Activated CD4-positive, alpha-beta T cell treated with anti-CD3 and anti-CD28 coated beads, Interleukin-2, amount 50 U/mL, for 1 hour (primary cell): Measurements from ENCODE around the gene DUOX1.

Source experiments
- DNase-seq: peaks from one replicate; pipeline ENCODE4 v3.0.0-alpha.2; 2020

Gene DUOX1

DNA sequence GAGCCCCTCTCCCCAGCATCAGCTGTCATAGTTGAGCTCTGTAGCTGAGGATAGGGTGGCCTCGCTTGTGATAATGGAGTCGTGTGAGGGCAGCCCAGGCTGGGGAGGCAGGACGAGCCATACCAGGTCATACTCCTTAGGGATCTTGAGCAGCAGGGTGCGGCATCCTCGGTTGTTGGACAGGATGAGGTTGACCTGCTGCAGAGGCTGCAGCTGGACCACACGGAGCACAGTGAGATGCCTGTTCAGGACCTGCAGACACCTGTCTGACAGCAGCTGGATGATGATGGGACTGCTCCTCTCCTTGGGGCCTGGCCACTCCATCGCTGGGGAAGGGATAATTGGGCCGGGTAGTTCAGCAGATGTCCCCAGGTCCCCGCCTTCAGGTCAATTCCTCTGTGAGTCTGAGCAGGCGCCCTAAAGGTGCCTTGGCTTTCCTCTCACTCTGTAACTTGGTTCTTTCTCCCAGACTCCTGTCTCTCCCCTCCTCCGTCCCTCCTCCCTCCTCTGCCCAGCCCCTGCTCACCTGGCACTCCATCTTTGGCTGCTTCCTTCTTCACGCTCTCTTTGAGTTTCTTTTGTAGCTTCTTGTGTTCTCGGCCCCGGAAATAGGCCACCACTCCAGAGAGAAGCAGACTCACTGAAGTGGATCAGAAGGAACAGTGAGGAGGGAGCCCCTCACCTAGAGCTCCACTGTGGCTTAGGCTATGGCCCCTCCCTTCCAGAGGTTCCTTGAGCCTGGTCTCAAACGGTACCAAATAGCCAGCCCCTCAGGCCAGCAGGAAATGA is 23.6 kb upstream of the DUOX1 start:
- DNase-seq: no peak

DNA sequence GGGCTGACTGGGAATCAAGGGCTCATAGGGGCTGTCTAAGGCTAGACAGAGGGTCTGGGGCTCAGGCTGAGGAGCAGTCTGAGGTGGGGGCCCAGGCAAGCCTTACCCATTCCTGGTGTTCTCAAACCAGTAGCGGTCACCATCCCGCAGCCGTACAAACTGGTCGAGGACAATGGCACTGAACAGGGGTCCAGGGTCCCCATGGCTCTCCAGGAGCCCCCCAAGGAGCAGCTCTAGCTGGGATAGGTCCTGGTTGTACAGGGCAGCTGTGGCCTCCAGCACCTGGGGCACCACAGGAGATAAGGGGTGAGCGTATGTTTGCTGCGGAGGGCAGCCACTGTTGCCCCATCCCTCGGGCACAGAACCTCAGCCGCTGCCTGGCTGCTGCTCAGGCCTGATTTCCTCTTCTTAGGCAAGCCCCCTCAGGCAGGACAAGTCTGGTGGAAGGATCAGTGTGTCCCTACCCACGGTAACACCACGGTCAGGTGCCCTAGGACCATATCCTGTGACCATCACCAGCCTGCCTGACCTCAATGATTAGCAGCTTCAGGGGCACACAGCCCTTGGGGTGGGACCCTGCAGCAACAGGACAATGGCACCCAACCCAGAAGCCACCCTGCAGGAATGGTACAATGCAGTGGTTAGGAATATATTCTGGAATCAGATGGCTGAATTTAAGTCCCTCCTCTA is 21.7 kb upstream of the DUOX1 start:
- no peak for DNase-seq

GRCh38 chr15:45110256-45110820 is 19.5 kb upstream of the DUOX1 start:
- no peak for DNase-seq

DNA sequence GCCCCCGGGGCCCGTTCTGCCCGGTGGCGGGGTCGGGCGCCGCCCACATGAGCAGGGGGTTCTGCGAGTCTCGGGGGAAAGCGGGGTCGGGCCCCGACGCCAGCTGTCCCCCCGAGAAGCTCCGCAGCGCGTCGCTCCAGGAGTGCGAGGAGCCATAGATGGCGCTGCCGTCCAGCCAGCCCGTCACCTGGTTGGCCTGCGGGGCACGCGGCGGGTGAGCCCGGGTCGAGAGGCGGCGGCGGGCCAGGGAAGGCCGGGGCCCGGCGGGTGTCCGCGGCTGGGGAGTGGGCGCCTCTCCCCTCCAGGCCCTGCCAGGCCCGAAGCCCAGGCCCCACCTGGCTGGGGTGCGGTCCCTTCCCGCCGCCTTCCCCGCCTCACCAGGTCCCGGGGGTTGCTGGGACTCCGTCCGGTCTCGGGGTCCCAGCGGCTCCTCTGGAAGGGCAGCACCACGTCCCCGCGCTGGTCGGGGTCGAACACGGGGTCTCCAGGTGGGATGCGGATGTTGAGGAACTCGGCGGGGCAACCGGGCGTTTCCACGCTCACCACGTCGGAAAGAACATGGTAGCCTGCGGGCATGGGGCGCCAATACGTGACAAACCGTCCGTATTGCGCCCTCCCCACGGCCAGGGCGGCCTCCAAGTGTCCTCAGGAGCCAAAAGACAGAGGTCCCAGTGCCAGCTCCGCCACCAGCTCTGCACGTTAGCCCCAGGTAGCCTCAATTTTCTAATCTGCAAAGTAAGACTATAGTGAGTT is 18.2 kb upstream of the DUOX1 start:
- no peak for DNase-seq

GRCh38 chr15:45112143-45112590 is 17.6 kb upstream of the DUOX1 start:
- no peak for DNase-seq

- no peak for DNase-seq
Observed at GRCh38 chr15:45112591-45113379, 17.0 kb upstream of the DUOX1 start.

- DNase-seq: no peak
Observed at GRCh38 chr15:45113380-45113990, 16.3 kb upstream of the DUOX1 start.

DNA sequence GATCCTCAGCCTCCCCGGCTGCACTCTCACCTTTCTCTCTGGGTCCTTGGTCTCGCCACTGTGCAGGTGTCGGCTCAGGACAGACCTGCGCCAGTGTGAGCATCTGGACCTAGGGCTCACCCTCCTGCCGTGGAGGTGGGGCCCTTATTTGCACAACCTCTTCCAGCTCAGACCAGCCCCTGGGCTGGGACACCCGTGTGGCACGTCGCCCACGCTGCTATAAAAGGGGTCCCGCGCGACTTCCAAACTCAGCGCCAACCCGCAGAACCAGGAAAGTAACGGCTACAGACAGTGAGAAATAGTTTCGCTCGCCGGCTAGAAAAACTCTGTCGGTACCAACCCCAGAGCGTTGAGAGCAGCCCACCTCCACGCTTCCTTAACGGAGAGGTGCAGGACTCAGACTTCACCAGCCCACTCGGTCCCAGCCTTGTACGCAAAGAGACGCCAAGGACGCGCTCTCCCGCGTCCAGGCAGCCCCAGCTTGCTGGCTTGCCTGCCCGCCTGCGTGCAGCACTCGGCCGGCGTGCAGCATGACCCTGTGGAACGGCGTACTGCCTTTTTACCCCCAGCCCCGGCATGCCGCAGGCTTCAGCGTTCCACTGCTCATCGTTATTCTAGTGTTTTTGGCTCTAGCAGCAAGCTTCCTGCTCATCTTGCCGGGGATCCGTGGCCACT is 15.6 kb upstream of the DUOX1 start, which contains the start of the genes DUOX2 and DUOXA2:
TSS of gene DUOX2 (minus strand) at position 97 of the 675 bp plus-strand sequence. CDS start 761 bp downstream, outside the sequence.
TSS of gene DUOXA2 (plus strand) at position 251 of the 675 bp plus-strand sequence. CDS start at position 531, 280 bp downstream.
- DNase-seq: no peak

DNA sequence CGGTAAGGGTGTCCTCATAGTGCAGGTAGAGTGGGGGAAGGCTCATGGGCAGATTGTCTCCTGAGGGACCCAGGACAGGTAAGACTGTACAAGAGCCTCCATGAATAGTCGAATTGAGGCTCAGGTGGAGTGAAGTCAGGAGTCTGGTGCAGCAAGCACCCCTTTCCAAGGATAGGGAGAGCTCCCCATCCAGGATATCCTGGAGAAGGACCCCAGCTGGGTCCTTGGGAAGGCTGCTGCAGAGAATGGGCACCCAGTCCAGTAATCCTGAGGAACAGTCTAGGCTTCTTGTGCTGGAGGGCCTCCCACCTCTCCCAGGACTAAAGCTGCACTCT is 15.1 kb upstream of the DUOX1 start:
- DNase-seq: no peak

- DNase-seq: no peak
Observed at GRCh38 chr15:45115312-45115820, 14.4 kb upstream of the DUOX1 start.

DNA sequence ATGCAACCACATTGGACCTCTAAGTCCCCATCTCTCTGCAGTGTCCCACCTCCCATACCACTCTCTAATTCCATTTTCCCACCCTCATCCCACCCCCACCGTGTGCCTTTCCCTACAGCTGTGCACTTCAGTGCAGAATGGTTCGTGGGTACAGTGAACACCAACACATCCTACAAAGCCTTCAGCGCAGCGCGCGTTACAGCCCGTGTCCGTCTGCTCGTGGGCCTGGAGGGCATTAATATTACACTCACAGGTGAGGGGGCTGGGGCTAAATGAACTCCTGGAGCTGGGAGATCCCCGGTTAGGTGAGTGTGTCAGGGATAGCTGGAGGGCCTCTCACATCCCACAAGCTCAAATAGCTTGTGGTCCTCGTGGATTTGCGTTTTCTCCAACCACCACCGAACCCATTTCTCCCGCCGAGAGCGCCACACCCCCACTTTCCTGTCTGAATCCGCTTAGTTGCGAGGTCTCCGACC is 13.8 kb upstream of the DUOX1 start:
- DNase-seq: no peak

GRCh38 chr15:45116482-45117307 is 13.1 kb upstream of the DUOX1 start:
- DNase-seq: no peak

DNA sequence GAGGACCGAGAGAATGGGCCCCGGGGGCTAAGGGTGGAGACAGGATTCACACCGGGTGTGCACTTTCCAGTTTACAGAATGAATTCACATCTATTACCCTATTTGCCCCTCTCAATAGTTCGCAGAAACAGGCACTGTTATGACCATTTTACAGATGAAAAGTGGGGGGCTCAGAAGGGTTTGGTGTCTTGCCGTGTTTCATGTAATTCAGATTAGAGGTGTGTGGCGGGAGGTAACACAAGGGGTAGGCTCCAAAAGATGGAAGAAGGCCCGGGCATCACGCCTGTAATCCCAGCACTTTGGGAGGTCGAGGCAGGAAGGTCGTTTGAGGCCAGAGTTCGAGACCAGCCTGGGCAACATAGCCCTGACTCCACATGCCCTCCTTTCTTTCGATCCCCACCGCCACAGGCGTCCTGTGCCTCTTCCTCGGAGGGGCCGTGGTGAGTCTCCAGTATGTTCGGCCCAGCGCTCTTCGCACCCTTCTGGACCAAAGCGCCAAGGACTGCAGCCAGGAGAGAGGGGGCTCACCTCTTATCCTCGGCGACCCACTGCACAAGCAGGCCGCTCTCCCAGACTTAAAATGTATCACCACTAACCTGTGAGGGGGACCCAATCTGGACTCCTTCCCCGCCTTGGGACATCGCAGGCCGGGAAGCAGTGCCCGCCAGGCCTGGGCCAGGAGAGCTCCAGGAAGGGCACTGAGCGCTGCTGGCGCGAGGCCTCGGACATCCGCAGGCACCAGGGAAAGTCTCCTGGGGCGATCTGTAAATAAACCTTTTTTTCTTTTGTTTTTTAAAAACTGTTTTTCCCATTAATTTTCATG is 12.3 kb upstream of the DUOX1 start:
- DNase-seq: no peak

DNA sequence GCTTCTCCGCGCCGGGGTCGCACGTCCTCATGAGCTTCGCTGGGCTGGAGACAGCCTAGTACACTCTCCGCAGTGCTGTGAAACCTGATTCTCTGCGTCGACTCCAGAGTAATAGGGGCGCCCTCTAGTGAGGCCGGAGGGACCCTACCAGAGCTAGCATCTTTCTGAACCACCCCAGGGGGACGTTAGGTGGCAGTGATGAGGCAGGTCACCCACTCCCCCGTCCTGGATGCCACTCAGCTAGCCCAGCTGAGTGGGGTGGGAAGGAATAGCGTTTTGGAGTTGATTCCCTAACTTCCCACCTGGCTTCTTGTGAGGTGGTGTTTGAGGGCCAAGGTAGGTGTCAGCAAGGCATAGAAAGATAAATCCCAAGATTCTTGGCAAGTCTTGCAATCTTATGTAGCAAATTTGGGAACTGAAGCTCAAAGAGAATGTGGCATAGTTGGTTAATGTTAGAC is 11.6 kb upstream of the DUOX1 start:
- DNase-seq: peak; percentile 82

DNA sequence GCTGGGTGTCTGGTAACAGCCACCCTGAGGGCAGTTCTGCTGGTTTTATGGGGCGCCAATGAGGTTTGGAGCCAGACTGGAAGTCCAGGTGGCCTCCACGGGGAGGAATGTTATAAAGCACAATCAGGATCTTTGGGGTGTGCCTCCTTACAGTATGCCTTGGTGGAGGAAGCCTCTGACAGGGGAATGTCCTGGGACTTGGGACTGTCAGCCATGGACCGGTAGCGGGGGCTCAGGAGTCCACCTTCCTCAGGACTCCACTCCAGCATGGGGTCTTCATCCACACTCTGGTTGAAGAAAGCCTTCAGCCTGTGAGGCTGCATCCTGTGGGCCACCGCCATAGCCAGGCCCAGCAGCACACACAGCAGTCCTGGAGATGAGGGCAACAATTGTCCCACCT is 10.8 kb upstream of the DUOX1 start:
- no peak for DNase-seq

- no peak for DNase-seq
Observed at GRCh38 chr15:45120081-45120972, 9.5 kb upstream of the DUOX1 start.

GRCh38 chr15:45121020-45121419 is 8.8 kb upstream of the DUOX1 start:
- DNase-seq: no peak
